Fibroblast of pulmonary artery (primary cell): ENCODE results near the gene GOLIM4.

Experiments
- DNase-seq: peaks from one replicate; pipeline ENCODE4 v3.0.0-alpha.2; 2010; ENCODE audit warnings: low read depth
- H3K4me3 ChIP-seq: replicated peaks from 2 replicates; pipeline ENCODE4 v1.5.1; 2011; ENCODE audit warnings: low read depth, mild to moderate bottlenecking, control low read depth, low read length, moderate library complexity
- TF ChIP-seq, protein P1 (sequence below): IDR thresholded peaks from 2 replicates; pipeline ENCODE4 v1.5.1; 2011; ENCODE audit warnings: mild to moderate bottlenecking, control low read depth, low read length, inconsistent platforms; ENCODE audit errors: missing control alignments

Gene GOLIM4

DNA sequence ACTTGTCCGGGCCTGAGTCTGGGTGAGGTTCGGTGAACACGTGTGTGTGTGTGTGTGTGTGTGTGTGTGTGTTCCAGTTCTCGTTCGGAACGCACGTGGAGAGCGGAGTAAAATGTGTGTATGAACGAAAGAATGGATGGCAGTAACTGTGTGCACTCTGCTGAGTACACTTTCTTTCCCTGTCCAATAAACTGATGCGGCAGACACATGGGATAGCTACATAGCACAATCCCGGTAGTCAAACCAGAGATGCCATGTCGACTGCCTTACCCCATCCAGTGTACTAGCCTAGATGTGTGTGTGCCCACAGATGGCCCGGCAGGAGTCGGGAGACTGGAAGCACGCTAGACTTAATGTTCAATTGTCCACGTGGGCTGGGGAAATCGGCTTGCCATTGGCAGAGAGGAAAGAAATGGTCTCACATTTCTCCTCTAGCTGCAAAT lies 507 bp upstream of the GOLIM4 start:
- TF ChIP-seq, protein P1, sequence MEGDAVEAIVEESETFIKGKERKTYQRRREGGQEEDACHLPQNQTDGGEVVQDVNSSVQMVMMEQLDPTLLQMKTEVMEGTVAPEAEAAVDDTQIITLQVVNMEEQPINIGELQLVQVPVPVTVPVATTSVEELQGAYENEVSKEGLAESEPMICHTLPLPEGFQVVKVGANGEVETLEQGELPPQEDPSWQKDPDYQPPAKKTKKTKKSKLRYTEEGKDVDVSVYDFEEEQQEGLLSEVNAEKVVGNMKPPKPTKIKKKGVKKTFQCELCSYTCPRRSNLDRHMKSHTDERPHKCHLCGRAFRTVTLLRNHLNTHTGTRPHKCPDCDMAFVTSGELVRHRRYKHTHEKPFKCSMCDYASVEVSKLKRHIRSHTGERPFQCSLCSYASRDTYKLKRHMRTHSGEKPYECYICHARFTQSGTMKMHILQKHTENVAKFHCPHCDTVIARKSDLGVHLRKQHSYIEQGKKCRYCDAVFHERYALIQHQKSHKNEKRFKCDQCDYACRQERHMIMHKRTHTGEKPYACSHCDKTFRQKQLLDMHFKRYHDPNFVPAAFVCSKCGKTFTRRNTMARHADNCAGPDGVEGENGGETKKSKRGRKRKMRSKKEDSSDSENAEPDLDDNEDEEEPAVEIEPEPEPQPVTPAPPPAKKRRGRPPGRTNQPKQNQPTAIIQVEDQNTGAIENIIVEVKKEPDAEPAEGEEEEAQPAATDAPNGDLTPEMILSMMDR, result no peak
- peak overlapping the region; percentile 82 for H3K4me3 ChIP-seq
- DNase-seq, result peak; percentile 92

DNA sequence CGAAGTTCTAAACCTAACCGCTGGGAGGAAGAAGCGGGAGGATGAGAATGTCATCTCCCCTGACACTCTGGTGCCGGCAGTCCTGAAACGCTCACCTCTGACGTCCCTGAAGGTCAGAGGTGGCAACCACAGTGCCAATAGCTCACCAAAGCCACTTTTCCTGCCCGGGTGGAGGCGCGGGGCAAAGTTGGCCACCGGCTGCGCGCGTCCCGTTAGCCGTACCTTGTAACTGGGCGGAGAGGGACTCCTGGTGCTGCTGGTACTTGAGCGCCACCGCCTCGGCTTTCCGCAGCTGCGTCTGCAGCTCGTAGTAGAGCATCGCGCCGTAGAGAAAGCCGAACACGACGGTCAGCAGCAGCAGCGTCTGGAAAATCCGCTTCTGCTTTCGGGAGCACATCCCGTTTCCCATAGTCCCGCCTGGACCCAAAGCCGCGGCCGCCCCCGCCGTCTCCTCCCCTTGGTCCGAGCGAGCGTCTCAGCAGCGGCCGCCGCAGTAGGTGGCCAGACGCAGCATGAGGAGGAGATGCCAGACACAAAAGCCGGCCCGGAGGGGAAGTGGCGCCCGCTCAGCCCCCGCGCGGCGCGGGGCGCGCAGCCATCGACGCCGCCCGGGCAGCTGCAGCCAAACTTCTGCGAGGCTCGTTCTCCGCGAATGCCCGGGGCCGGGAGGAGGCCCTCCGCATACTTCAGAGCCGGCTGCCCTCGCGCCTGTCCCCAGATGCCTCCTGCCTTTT lies 680 bp downstream of the GOLIM4 start:
- DNase-seq, result peak; percentile 71
- TF ChIP-seq, protein P1, result peak; percentile 18
- peak overlapping the region; percentile 82 for H3K4me3 ChIP-seq

DNA sequence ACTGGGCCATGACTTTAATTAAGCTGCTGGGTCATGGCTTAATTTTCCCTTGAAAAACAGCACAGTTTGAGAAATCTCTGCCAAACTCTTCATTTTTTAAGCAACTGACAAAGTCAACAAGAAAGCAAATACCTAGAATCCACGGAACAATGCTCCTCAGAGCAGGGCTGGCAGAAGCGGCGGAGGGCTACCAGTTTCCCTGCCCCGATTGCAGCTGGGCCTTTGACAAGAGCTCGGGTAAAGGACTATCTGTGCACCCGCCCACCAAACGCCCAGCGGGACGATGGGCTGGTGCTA lies 1.2 kb downstream of the GOLIM4 start:
- TF ChIP-seq, protein P1, result no peak
- peak overlapping the region; percentile 82 for H3K4me3 ChIP-seq
- no peak for DNase-seq

DNA sequence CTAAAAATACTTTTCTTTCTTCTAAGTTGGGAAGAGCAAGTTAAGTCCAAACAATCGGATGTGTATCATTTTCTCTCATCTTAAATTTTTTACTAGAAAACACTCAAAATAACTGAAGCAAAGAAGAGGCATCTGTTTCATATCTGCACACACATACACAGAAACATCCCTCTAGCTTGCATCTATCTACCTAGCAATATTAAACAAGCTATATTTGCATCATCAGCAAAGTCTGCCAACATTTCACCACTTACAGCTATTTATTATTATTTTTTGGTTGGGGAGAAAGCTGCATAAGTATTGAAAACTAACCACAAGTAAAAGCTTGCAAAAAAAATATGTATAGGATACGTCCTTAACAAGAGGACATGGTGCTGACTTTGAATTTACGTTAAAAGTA lies 1.9 kb downstream of the GOLIM4 start:
- H3K4me3 ChIP-seq, result peak overlapping the region; percentile 82
- no peak for DNase-seq
- TF ChIP-seq, protein P1, result no peak

DNA sequence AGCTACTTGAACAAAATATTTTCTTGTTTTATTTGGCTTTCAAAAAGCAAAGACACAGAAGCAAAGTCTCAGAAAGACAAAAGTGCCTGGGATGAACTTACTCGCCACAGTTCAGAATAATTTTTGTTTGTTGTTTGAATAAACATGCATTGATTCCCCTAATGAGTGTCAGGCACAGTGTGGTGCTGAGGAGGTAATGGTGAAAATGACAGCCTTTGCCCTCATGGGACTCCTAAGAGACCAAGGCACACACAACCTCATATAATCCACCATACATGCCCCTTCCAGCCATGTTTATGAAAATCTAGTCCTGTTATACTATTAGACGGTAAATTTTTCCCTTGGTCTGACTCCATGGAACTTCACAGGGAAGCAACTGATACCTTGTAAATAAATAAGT lies 2.5 kb downstream of the GOLIM4 start:
- peak overlapping the region; percentile 82 for H3K4me3 ChIP-seq
- no peak for DNase-seq
- TF ChIP-seq, protein P1, result no peak

DNA sequence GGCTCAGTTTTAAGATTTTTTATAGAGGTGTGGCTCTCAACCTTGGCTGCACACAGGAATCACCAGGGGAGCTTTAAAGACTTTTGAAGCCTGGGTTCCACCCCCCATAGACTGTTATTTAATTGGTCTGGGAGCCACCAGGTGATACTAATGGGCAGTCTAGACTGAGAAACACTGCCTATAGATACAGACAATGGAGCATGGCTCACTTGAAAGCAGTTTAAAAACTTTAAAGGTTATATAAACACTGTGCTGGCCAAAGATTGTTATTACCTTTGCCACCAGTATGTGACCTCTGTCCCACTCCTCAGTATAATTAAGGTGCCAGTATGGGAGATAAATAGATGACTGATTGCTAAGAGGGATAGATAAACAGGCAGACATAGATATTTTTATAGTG lies 3.8 kb downstream of the GOLIM4 start:
- H3K4me3 ChIP-seq, result no peak overlapping the region
- DNase-seq, result no peak
- TF ChIP-seq, protein P1, result no peak

DNA sequence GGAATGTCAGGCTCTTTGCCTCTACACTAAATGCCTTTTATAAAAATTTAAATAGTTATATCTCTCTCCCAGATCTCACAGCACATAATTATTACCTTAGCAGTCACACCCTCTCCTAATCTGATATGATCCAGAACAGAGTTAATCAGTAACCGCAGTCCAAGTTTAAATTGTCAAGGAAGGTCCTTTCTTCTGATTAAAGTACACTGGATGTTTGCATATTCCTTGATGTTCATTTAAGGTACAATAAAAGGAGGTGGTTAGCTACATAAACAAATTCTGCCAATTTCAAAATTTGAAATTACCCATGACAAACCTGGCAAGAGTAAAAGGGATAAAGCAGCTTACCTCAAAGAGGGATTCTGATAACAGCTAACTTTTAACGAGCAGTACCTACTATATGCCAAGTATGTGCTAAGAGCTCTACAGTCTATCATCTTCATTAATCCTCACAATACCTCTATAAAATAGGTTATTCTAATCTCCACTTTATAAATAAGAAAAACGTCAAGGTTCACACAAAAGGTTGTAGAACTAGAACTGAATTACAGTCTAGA lies 4.3 kb downstream of the GOLIM4 start:
- no peak overlapping the region for H3K4me3 ChIP-seq
- no peak for DNase-seq
- TF ChIP-seq, protein P1, result no peak
